Omental fat pad (tissue), 4 donors: ENCODE results near the gene HOXA7. TPM values are rescaled to one million over a fixed set of nuclear protein-coding genes. Genes with fewer than 3 reads are reported as not detected.
A peak's percentile ranks its signal among the peaks of the same experiment; 100 is the strongest.

Experiments used
- ATAC-seq: fragments of 150-250 bp; one replicate; pipeline ENCODE4 v1.9.1; 2016; ENCODE audit warnings: mild to moderate bottlenecking, moderate library complexity; ENCODE audit not compliant: low FRiP score
- DNase-seq: peaks from one replicate; pipeline ENCODE4 v3.0.0-alpha.2; 2019; ENCODE audit warnings: low spot score
- CTCF ChIP-seq, 3 donors: fragments of 450-650 bp; IDR thresholded peaks; one replicate each; pipeline ENCODE4 v1.5.1; 2016 to 2017; ENCODE audit warnings: antibody characterized with exemption in 3 of 3, mild to moderate bottlenecking in 3 of 3, moderate library complexity in 2 of 3
- total RNA-seq, 4 donors: library from RNA; depleted of rRNA; stranded (reverse); fragments of >200 nt; gene quantifications; one replicate each; pipeline ENCODE4 v1.1.0, GENCODE V29; 2016

Gene HOXA7
- total RNA-seq, 4 donors from 2014 or later: 4.6 to 6.1 (median 5.3) TPM

GRCh38 chr7:27111042-27111750 lies 45.3 kb downstream of the HOXA7 start:
- no peak for TF ChIP-seq CTCF (IDR thresholded peaks at IDR 0.05)
- peak; percentile 41 for ATAC-seq
- DNase-seq: no peak

GRCh38 chr7:27110186-27111031 lies 46.1 kb downstream of the HOXA7 start:
- no peak for TF ChIP-seq CTCF (IDR thresholded peaks at IDR 0.05)
- DNase-seq (no peak), ATAC-seq (no peak)

GRCh38 chr7:27109466-27110185 lies 46.8 kb downstream of the HOXA7 start:
- ATAC-seq (no peak), DNase-seq (no peak)

GRCh38 chr7:27108390-27109127 lies 47.9 kb downstream of the HOXA7 start:
- ATAC-seq (peak; percentile 34), DNase-seq (no peak)
- TF ChIP-seq CTCF (IDR thresholded peaks at IDR 0.05): no peak

More at GRCh38 chr7:27109466-27110185, 46.8 kb downstream of the HOXA7 start:
- TF ChIP-seq CTCF (IDR thresholded peaks at IDR 0.05): no peak

- no peak for TF ChIP-seq CTCF (IDR thresholded peaks at IDR 0.05)
- DNase-seq (no peak), ATAC-seq (no peak)
These were observed 48.8 kb downstream of the HOXA7 start for GRCh38 chr7:27107391-27108381.
